Measurements from ENCODE around the gene POLR2A.

DNA sequence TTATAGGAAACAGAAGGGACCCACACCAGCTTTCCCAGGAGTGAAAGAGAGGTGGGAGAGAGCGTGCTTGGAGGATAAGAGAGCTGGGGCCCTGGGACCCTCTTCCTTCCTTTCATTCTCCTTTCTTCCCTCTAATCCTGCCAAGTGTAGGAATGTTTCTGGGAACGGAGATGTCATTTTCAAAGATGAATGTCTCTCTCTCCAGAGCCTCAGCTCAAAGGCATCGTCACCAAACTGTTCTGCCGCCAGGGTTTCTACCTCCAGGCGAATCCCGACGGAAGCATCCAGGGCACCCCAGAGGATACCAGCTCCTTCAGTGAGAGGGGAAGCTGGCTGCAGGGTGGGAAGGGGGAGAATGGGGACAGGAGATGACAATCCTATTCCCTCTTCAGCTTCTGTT, 42.9 kb upstream of the POLR2A start:
- no peak for TF ChIP-seq EZH2phosphoT487 (IDR thresholded peaks at IDR 0.05; ENCODE audit: insufficient read depth, low read depth)
- TF ChIP-seq EZH2 (IDR thresholded peaks at IDR 0.05; ENCODE audit: insufficient read depth, poor library complexity, severe bottlenecking) = no peak
